ENCODE results near the gene CLCN5. TPM values are rescaled to one million over a fixed set of nuclear protein-coding genes. Genes with fewer than 3 reads are reported as not detected.

Gene CLCN5
- 4.2 and 5.5 TPM in 2 replicates for total RNA-seq

GRCh38 chrX:49922291-49923241 is at the start of gene CLCN5:
Gene CLCN5, plus strand, starts transcription at chrX:49922596. Its CDS starts 2,703 bp downstream, at chrX:49925299.

GRCh38 chrX:49878834-49879655 is 43.4 kb upstream of the CLCN5 start, which contains the start of gene USP27X:
Gene USP27X, plus strand, starts transcription at chrX:49879484. Its CDS starts 824 bp downstream, at chrX:49880308.

Other genes with a start within 250 kb of the CLCN5 start
- gene PAGE1, start 226.6 kb upstream of the CLCN5 start, total RNA-seq, result not detected in 2 replicates
- gene PAGE4, start 93.3 kb upstream of the CLCN5 start, total RNA-seq, result not detected in 2 replicates
- gene USP27X, start 43.1 kb upstream of the CLCN5 start, total RNA-seq, result 3.0 and 3.6 TPM in 2 replicates

Measured in bronchial smooth muscle cell (primary cell).